ENCODE data around the gene DCTD. TPM values are rescaled to one million over a fixed set of nuclear protein-coding genes. Genes with fewer than 3 reads are reported as not detected.

The DCTD gene
- total and polyA plus RNA-seq, 4 donors: 36.9 to 52.9 (median 44.7) TPM

- TF ChIP-seq YY1 (IDR thresholded peaks at IDR 0.05) (no peak), TAF1 (conservative IDR thresholded peaks at IDR 0.05) (no peak)
These were observed 10.4 kb downstream of the DCTD start (continued) for GRCh38 chr4:182906786-182907185.

GRCh38 chr4:182905038-182905437 is 12.1 kb downstream of the DCTD start:
- no peak overlapping the region for H3K27ac ChIP-seq (ENCODE audit: low read depth in 1 of 2, low read length in 2 of 2)
- peaks cover 3 to 49% (median 35%) of the 10 kb centered on the region in 4 donors for H3K4me1 ChIP-seq (ENCODE audit: control insufficient read depth in 4 of 4, insufficient read depth in 4 of 4, low read length in 3 of 4)

DNA sequence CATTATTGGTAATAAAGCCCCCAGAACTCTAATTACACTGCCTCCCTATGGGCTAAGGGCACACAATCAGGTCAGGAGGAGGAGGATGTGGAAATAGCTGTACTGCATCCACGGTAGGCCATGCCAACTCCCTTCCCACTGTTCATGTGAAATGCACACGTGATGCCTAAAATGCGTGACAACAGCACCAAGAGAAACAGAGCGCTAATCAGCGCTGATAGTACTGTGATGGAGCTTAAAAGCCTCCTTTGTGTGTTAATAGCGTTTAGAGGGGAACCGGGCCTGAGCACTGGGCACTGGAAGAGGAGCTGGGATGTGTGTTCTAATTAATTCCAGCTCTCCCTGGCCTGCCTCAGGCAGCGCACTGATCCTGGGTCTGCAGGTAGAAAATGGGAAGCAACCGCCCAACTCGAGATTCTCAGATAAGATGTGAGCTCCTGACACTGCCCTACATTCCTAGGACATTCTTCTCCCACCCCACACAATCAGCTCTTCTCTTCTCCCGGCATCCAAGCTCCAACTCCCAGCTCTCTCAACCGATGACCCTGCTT is 12.9 kb downstream of the DCTD start:
- H3K9ac ChIP-seq (ENCODE audit: low read depth in 1 of 2, low read length in 2 of 2): no peak overlapping the region
- H3K27me3 ChIP-seq (ENCODE audit: control insufficient read depth in 4 of 4, insufficient read depth in 4 of 4, low read length in 3 of 4): no peaks in the 10 kb centered on the region
- no peak for DNase-seq (ENCODE audit: low spot score)
- peaks cover 3 to 50% (median 38%) of the 10 kb centered on the region in 4 donors for H3K4me1 ChIP-seq (ENCODE audit: control insufficient read depth in 4 of 4, insufficient read depth in 4 of 4, low read length in 3 of 4)
- no peak overlapping the region for H3K4me3 ChIP-seq (ENCODE audit: low read depth in 1 of 3, low read length in 3 of 3)
- no peaks in the 10 kb centered on the region for H3K9me3 ChIP-seq (ENCODE audit: control insufficient read depth in 4 of 4, low read length in 3 of 4)
- 89% methylated on average over 12 of the region's 12 CpGs for WGBS
- TF ChIP-seq FOXA1 (IDR thresholded peaks at IDR 0.05): no peak
- no peak for TF ChIP-seq CTCF (IDR thresholded peaks at IDR 0.05; ENCODE audit: low read depth, low read length, missing input control)
- no peak for TF ChIP-seq RXRA (IDR thresholded peaks at IDR 0.05)
- TF ChIP-seq YY1 (IDR thresholded peaks at IDR 0.05): no peak
- no peak for TF ChIP-seq TAF1 (conservative IDR thresholded peaks at IDR 0.05)
- peak overlapping the region in 1 of 2 donors; percentile 21 for H3K27ac ChIP-seq (ENCODE audit: low read depth in 1 of 2, low read length in 2 of 2)
- peaks cover 0 to 10% (median 3%) of the 10 kb centered on the region in 4 donors for H3K36me3 ChIP-seq (ENCODE audit: control insufficient read depth in 4 of 4, insufficient read depth in 3 of 4, low read depth in 1 of 4, low read length in 3 of 4)

More at GRCh38 chr4:182905038-182905437, 12.1 kb downstream of the DCTD start:
- WGBS: 68% methylated on average over 10 of the region's 10 CpGs
- Histone ChIP-seq H3K27me3 (ENCODE audit: control insufficient read depth in 4 of 4, insufficient read depth in 4 of 4, low read length in 3 of 4) (no peaks in the 10 kb centered on the region), H3K9ac (ENCODE audit: low read depth in 1 of 2, low read length in 2 of 2) (no peak overlapping the region), H3K9me3 (ENCODE audit: control insufficient read depth in 4 of 4, low read length in 3 of 4) (no peaks in the 10 kb centered on the region), H3K36me3 (ENCODE audit: control insufficient read depth in 4 of 4, insufficient read depth in 3 of 4, low read depth in 1 of 4, low read length in 3 of 4) (peaks cover 0 to 16% (median 6%) of the 10 kb centered on the region in 4 donors), H3K4me3 (ENCODE audit: low read depth in 1 of 3, low read length in 3 of 3) (no peak overlapping the region)
- no peak for DNase-seq (ENCODE audit: low spot score)
- TF ChIP-seq FOXA1 (IDR thresholded peaks at IDR 0.05) (no peak), HNF4A (conservative IDR thresholded peaks at IDR 0.05) (peak; percentile 16 to 33), YY1 (IDR thresholded peaks at IDR 0.05) (no peak), EGR1 (IDR thresholded peaks at IDR 0.05; ENCODE audit: low read depth in 2 of 2) (no peak)
- TF ChIP-seq, protein P1, sequence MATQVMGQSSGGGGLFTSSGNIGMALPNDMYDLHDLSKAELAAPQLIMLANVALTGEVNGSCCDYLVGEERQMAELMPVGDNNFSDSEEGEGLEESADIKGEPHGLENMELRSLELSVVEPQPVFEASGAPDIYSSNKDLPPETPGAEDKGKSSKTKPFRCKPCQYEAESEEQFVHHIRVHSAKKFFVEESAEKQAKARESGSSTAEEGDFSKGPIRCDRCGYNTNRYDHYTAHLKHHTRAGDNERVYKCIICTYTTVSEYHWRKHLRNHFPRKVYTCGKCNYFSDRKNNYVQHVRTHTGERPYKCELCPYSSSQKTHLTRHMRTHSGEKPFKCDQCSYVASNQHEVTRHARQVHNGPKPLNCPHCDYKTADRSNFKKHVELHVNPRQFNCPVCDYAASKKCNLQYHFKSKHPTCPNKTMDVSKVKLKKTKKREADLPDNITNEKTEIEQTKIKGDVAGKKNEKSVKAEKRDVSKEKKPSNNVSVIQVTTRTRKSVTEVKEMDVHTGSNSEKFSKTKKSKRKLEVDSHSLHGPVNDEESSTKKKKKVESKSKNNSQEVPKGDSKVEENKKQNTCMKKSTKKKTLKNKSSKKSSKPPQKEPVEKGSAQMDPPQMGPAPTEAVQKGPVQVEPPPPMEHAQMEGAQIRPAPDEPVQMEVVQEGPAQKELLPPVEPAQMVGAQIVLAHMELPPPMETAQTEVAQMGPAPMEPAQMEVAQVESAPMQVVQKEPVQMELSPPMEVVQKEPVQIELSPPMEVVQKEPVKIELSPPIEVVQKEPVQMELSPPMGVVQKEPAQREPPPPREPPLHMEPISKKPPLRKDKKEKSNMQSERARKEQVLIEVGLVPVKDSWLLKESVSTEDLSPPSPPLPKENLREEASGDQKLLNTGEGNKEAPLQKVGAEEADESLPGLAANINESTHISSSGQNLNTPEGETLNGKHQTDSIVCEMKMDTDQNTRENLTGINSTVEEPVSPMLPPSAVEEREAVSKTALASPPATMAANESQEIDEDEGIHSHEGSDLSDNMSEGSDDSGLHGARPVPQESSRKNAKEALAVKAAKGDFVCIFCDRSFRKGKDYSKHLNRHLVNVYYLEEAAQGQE (IDR thresholded peaks at IDR 0.05): no peak

DNA sequence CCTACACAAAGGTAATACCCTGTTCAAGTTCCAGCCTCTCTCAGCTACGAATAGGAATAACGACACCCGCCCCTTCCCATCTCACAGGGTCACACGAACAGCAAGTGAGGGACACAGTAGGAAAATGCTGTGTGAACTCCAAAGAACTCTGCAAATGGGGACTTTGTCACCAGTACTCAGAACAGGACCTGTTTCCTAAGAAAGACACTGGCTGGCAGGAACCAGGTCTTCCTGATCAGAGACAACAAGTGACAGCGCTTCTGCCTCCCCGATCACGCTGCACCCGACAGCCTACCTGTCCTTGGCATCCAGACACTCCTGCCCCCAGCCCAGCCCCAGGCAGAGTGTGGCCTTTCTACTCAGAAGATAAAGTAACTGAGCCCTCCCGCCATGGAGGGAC is 14.2 kb downstream of the DCTD start:
- Histone ChIP-seq H3K36me3 (ENCODE audit: control insufficient read depth in 4 of 4, insufficient read depth in 3 of 4, low read depth in 1 of 4, low read length in 3 of 4) (peaks cover 0 to 8% (median 3%) of the 10 kb centered on the region in 4 donors), H3K27me3 (ENCODE audit: control insufficient read depth in 4 of 4, insufficient read depth in 4 of 4, low read length in 3 of 4) (no peaks in the 10 kb centered on the region), H3K4me1 (ENCODE audit: control insufficient read depth in 4 of 4, insufficient read depth in 4 of 4, low read length in 3 of 4) (peaks cover 6 to 62% (median 50%) of the 10 kb centered on the region in 4 donors), H3K27ac (ENCODE audit: low read depth in 1 of 2, low read length in 2 of 2) (peak overlapping the region; percentile 57 to 63), H3K9me3 (ENCODE audit: control insufficient read depth in 4 of 4, low read length in 3 of 4) (no peaks in the 10 kb centered on the region), H3K4me3 (ENCODE audit: low read depth in 1 of 3, low read length in 3 of 3) (no peak overlapping the region), H3K9ac (ENCODE audit: low read depth in 1 of 2, low read length in 2 of 2) (no peak overlapping the region)
- no peak for DNase-seq (ENCODE audit: low spot score)
- 45% methylated on average over 9 of the region's 9 CpGs for WGBS
- TF ChIP-seq ATF3 (IDR thresholded peaks at IDR 0.05): no peak
- TF ChIP-seq, protein P2, sequence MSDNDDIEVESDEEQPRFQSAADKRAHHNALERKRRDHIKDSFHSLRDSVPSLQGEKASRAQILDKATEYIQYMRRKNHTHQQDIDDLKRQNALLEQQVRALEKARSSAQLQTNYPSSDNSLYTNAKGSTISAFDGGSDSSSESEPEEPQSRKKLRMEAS (IDR thresholded peaks at IDR 0.05): no peak
- TF ChIP-seq NR2F2 (IDR thresholded peaks at IDR 0.05): no peak
- no peak for TF ChIP-seq TAF1 (conservative IDR thresholded peaks at IDR 0.05)
- no peak for TF ChIP-seq YY1 (IDR thresholded peaks at IDR 0.05)
- peak; percentile 71 to 87 for TF ChIP-seq RXRA (IDR thresholded peaks at IDR 0.05)
- TF ChIP-seq SP1 (IDR thresholded peaks at IDR 0.05): peak; percentile 82
- TF ChIP-seq HNF4G (IDR thresholded peaks at IDR 0.05): peak; percentile 54
- no peak for TF ChIP-seq RAD21 (IDR thresholded peaks at IDR 0.05)
- peak; percentile 75 to 90 for TF ChIP-seq HNF4A (conservative IDR thresholded peaks at IDR 0.05)
- TF ChIP-seq FOXA1 (IDR thresholded peaks at IDR 0.05): no peak
- TF ChIP-seq EGR1 (IDR thresholded peaks at IDR 0.05; ENCODE audit: low read depth in 2 of 2): no peak
- TF ChIP-seq FOXA2 (IDR thresholded peaks at IDR 0.05): no peak

Data from liver (tissue), 9 donors.